HCT116 (cell line): ENCODE measurements around the gene ADGRL3. TPM values are rescaled to one million over a fixed set of nuclear protein-coding genes. Genes with fewer than 3 reads are reported as not detected.

Experiments used
- ATAC-seq: fragments of 200-7000 bp; cut with Tn5 transposase; 2 replicates; pipeline ENCODE4 v1.9.1; 2020; ENCODE audit warnings: mild to moderate bottlenecking, moderate library complexity
- BruUV-seq: library from RNA; stranded (reverse); fragments of 400-500 nt; replicated peaks from 2 replicates; lab custom pipeline; 2021; lab: Mats Ljungman, UMichigan
- CTCF ChIA-PET: fragments of 300-600 bp; sonication (Branson Sonifier 250); formaldehyde crosslinking; loops from one replicate; lab custom pipeline; 2021; ENCODE audit warnings: antibody characterized with exemption; lab: Charles Lee
- POLR2A ChIA-PET: fragments of 300-600, 350-600 bp; sonication (Branson Sonifier 250); formaldehyde crosslinking; loops from one replicate; lab custom pipeline; 2021; ENCODE audit warnings: antibody characterized with exemption; lab: Charles Lee
- RAD21 ChIA-PET, 2 experiments: fragments of 300-600 bp; sonication (Branson Sonifier 250); formaldehyde crosslinking; loops; one replicate each; lab custom pipeline; 2023; ENCODE audit warnings: low total read pairs in 2 of 2; ENCODE audit not compliant: uncharacterized antibody in 2 of 2, unreplicated experiment in 2 of 2, low non-redundant PET in 1 of 2; lab: Charles Lee
- DNase-seq: peaks from one replicate; pipeline ENCODE4 v3.0.0-alpha.2; 2010; ENCODE audit warnings: low read depth, low spot score
- H2AFZ ChIP-seq: fragments of 200-600 bp; shearing (Covaris generic), sonication (generic); 2 replicates; pipeline ENCODE4 v1.6.1; 2017; ENCODE audit warnings: low read depth, mixed run types, mixed read lengths, antibody characterized with exemption, low read length; ENCODE audit not compliant: poor library complexity, severe bottlenecking
- H3K27ac ChIP-seq: 2 replicates; pipeline ENCODE4 v1.5.1; 2012; ENCODE audit warnings: low read depth, low read length
- H3K27me3 ChIP-seq: fragments of 200-600 bp; sonication (generic); 2 replicates; pipeline ENCODE4 v1.6.1; 2016; ENCODE audit warnings: mixed run types, low read length, mixed read lengths; ENCODE audit not compliant: insufficient read depth
- H3K36me3 ChIP-seq, 2 experiments: fragments of 200-500 bp in 1 of 2; fragments of 200-600 bp in 1 of 2; sonication (Bioruptor generic) in 1 of 2; sonication (generic) in 1 of 2; 2 replicates each; pipeline versions ENCODE4 v1.5.1 to v1.6.1; 2014 to 2016; ENCODE audit warnings: low read length in 2 of 2, inconsistent platforms in 1 of 2, mixed read lengths in 1 of 2, mixed run types in 1 of 2; ENCODE audit not compliant: insufficient read depth in 2 of 2, control insufficient read depth in 1 of 2
- H3K4me1 ChIP-seq, 2 experiments: fragments of 200-600 bp in 1 of 2; sonication (generic) in 1 of 2; 2 replicates each; pipeline versions ENCODE4 v1.5.1 to v1.6.1; 2012 to 2017; ENCODE audit warnings: low read length in 2 of 2, inconsistent platforms in 1 of 2, mild to moderate bottlenecking in 1 of 2, mixed read lengths in 1 of 2, mixed run types in 1 of 2, moderate library complexity in 1 of 2; ENCODE audit not compliant: insufficient read depth in 2 of 2, control insufficient read depth in 1 of 2
- H3K4me2 ChIP-seq: fragments of 200-600 bp; sonication (generic); 2 replicates; pipeline ENCODE4 v1.6.1; 2017; ENCODE audit warnings: mixed run types, low read length, mixed read lengths
- H3K4me3 ChIP-seq, 2 experiments: fragments of 200-600 bp in 1 of 2; sonication (generic) in 1 of 2; replicated peaks in 1 of 2; 2 replicates each; pipeline ENCODE4 v1.5.1; 2011 to 2016; ENCODE audit warnings: low read length in 2 of 2, control low read depth in 1 of 2, low read depth in 1 of 2, mild to moderate bottlenecking in 1 of 2, mixed read lengths in 1 of 2, mixed run types in 1 of 2
- H3K79me2 ChIP-seq: fragments of 200-600 bp; sonication (generic); 2 replicates; pipeline ENCODE4 v1.6.1; 2017; ENCODE audit warnings: mild to moderate bottlenecking, mixed run types, low read length, moderate library complexity, mixed read lengths; ENCODE audit not compliant: insufficient read depth
- H3K9ac ChIP-seq: fragments of 200-600 bp; sonication (generic); 2 replicates; pipeline ENCODE4 v1.6.1; 2016; ENCODE audit warnings: low read length, mixed read lengths
- H3K9me2 ChIP-seq: fragments of 200-600 bp; sonication (generic), shearing (Covaris generic); 2 replicates; pipeline ENCODE4 v1.6.1; 2017; ENCODE audit warnings: mixed run types, mild to moderate bottlenecking, moderate library complexity; ENCODE audit not compliant: insufficient read depth
- H3K9me3 ChIP-seq, 2 experiments: fragments of 200-500 bp in 1 of 2; fragments of 200-600 bp in 1 of 2; sonication (Bioruptor generic) in 1 of 2; sonication (generic) in 1 of 2; 2 replicates each; pipeline ENCODE4 v1.6.1; 2014 to 2017; ENCODE audit warnings: low read length in 2 of 2, mixed read lengths in 2 of 2, inconsistent platforms in 1 of 2, low read depth in 1 of 2, mild to moderate bottlenecking in 1 of 2, mixed run types in 1 of 2, moderate library complexity in 1 of 2; ENCODE audit not compliant: control insufficient read depth in 1 of 2, insufficient read depth in 1 of 2
- H4K20me1 ChIP-seq: fragments of 200-600 bp; sonication (generic), shearing (Covaris generic); 2 replicates; pipeline ENCODE4 v1.6.1; 2017; ENCODE audit warnings: mixed run types, mild to moderate bottlenecking, moderate library complexity; ENCODE audit not compliant: insufficient read depth
- CEBPB ChIP-seq: IDR thresholded peaks from 2 replicates; pipeline ENCODE4 v1.6.1; 2012; ENCODE audit warnings: low read depth
- EZH2 ChIP-seq: fragments of 200-600 bp; sonication (generic); IDR thresholded peaks from 2 replicates; pipeline ENCODE4 v1.6.1; 2017; ENCODE audit warnings: antibody characterized with exemption, mixed run types
- EZH2phosphoT487 ChIP-seq: fragments of 200-600 bp; IDR thresholded peaks from 2 replicates; pipeline ENCODE4 v1.6.1; 2018; ENCODE audit warnings: antibody characterized with exemption, borderline replicate concordance
- FOSL1 ChIP-seq: IDR thresholded peaks from 2 replicates; pipeline ENCODE4 v1.6.1; 2012; ENCODE audit warnings: low read depth
- JUND ChIP-seq: IDR thresholded peaks from 2 replicates; pipeline ENCODE4 v1.6.1; 2012
- POLR2A ChIP-seq: IDR thresholded peaks from 2 replicates; pipeline ENCODE4 v1.7.0; 2011; ENCODE audit warnings: borderline replicate concordance; ENCODE audit not compliant: insufficient read depth, insufficient read length; ENCODE audit errors: extremely low read depth
- POLR2AphosphoS5 ChIP-seq: IDR thresholded peaks from 2 replicates; pipeline ENCODE4 v1.6.1; 2011; ENCODE audit warnings: mild to moderate bottlenecking, low read depth, low read length, moderate library complexity
- RAD21 ChIP-seq: IDR thresholded peaks from 2 replicates; pipeline ENCODE4 v1.6.1; 2012; ENCODE audit warnings: low read depth, mild to moderate bottlenecking
- SIN3A ChIP-seq: IDR thresholded peaks from 2 replicates; pipeline ENCODE4 v1.6.1; 2012; ENCODE audit warnings: low read depth
- SP1 ChIP-seq: IDR thresholded peaks from 2 replicates; pipeline ENCODE4 v1.6.1; 2012; ENCODE audit warnings: low read depth
- TCF7L2 ChIP-seq: IDR thresholded peaks from 2 replicates; pipeline ENCODE4 v1.7.0; 2011; ENCODE audit warnings: borderline replicate concordance, inconsistent platforms; ENCODE audit not compliant: insufficient read depth, insufficient read length; ENCODE audit errors: extremely low read depth
- YY1 ChIP-seq: IDR thresholded peaks from 2 replicates; pipeline ENCODE4 v1.6.1; 2011; ENCODE audit warnings: low read length, low read depth, moderate library complexity, mild to moderate bottlenecking; ENCODE audit not compliant: insufficient replicate concordance; ENCODE audit errors: extremely low read depth
- ZFX ChIP-seq: fragments of 450-650 bp; IDR thresholded peaks from 2 replicates; pipeline ENCODE4 v1.6.1; 2017
- ZNF274 ChIP-seq: fragments of 200-500 bp; sonication (Bioruptor generic); IDR thresholded peaks from 2 replicates; pipeline ENCODE4 v1.6.1; 2014; ENCODE audit warnings: mild to moderate bottlenecking, low read depth, low read length, inconsistent platforms
- intact Hi-C: fragments of 100-400 bp; cut with micrococcal nuclease; formaldehyde crosslinking; loops from 2 replicates; pipeline ENCODE4 v1.10.0; 2022
- total RNA-seq: library from RNA; stranded (reverse); gene quantifications from one replicate; pipeline ENCODE4 v1.2.1, GENCODE V29; 2021; ENCODE audit not compliant: unreplicated experiment
- TF ChIP-seq, protein P1 (sequence below): IDR thresholded peaks from 2 replicates; pipeline ENCODE4 v1.6.1; 2012
- TF ChIP-seq, protein P2 (sequence below), 3 experiments: fragments of 200-600 bp in 1 of 3; sonication (generic) in 1 of 3; IDR thresholded peaks in 2 of 3; conservative IDR thresholded peaks in 1 of 3; 2 replicates each; pipeline ENCODE4 v1.5.1; 2012 to 2017; ENCODE audit warnings: low read depth in 2 of 3, low read length in 2 of 3, antibody characterized with exemption in 1 of 3, borderline replicate concordance in 1 of 3, control low read depth in 1 of 3, mild to moderate bottlenecking in 1 of 3, mixed read lengths in 1 of 3, mixed run types in 1 of 3, moderate library complexity in 1 of 3; ENCODE audit not compliant: insufficient read depth in 1 of 3
- TF ChIP-seq, protein P3 (sequence below): IDR thresholded peaks from 2 replicates; pipeline ENCODE4 v1.6.1; 2012; ENCODE audit warnings: low read depth
- TF ChIP-seq, protein P4 (sequence below): IDR thresholded peaks from 2 replicates; pipeline ENCODE4 v1.6.1; 2011; ENCODE audit warnings: mild to moderate bottlenecking, low read length, moderate library complexity; ENCODE audit not compliant: insufficient replicate concordance; ENCODE audit errors: extremely low read depth

ADGRL3 gene
- total RNA-seq, 1 experiment from 2014 or later: not detected

DNA sequence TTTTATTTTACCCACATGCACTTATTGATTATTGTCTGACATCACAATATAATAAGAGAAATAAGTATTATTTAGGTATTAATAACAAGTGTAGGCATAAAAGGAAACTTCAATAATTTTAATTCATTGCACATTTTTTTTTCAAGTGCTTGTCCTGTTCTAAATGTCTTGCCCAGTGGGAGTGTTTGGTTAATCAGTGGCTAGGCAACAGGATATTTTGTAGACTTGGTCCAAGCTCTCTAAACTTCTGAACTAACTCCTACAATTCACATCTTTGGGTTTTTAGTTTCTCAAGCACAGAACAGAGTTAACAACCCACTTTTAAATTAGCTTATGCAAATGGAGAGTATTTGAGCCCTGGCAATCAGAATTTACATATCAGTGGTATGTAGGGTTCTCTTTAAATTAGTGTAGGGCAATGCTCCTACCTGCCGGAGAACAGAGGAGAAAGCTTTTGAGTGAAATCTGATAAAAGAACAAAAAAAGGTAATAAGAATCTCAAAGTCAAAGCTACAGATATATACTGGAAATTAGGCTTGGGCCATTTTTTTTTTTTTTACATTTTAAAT is 353.5 kb downstream of the ADGRL3 start:
- CTCF ChIA-PET: no interaction called here
- no peaks in the 10 kb centered on the region for H3K79me2 ChIP-seq
- no peak overlapping the region for H3K4me3 ChIP-seq
- H3K27me3 ChIP-seq: no peaks in the 10 kb centered on the region
- intact Hi-C loops: no loop called here
- no peaks in the 10 kb centered on the region for H3K36me3 ChIP-seq
- H3K4me1 ChIP-seq: no peaks in the 10 kb centered on the region
- no peak overlapping the region for H3K27ac ChIP-seq
- POLR2A ChIA-PET: no interaction called here
- RAD21 ChIA-PET: no interaction called here
- ATAC-seq: no peak
- TF ChIP-seq, protein P1, sequence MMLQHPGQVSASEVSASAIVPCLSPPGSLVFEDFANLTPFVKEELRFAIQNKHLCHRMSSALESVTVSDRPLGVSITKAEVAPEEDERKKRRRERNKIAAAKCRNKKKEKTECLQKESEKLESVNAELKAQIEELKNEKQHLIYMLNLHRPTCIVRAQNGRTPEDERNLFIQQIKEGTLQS: no peak
- TF ChIP-seq SP1 (no peak), EZH2 (no peak), JUND (no peak), POLR2A (no peak), POLR2AphosphoS5 (no peak), ZNF274 (no peak), TCF7L2 (no peak), RAD21 (no peak), ZFX (no peak), FOSL1 (no peak), EZH2phosphoT487 (no peak), SIN3A (no peak), CEBPB (no peak), YY1 (no peak)
- TF ChIP-seq, protein P2, sequence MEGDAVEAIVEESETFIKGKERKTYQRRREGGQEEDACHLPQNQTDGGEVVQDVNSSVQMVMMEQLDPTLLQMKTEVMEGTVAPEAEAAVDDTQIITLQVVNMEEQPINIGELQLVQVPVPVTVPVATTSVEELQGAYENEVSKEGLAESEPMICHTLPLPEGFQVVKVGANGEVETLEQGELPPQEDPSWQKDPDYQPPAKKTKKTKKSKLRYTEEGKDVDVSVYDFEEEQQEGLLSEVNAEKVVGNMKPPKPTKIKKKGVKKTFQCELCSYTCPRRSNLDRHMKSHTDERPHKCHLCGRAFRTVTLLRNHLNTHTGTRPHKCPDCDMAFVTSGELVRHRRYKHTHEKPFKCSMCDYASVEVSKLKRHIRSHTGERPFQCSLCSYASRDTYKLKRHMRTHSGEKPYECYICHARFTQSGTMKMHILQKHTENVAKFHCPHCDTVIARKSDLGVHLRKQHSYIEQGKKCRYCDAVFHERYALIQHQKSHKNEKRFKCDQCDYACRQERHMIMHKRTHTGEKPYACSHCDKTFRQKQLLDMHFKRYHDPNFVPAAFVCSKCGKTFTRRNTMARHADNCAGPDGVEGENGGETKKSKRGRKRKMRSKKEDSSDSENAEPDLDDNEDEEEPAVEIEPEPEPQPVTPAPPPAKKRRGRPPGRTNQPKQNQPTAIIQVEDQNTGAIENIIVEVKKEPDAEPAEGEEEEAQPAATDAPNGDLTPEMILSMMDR (IDR thresholded peaks at IDR 0.05 in 2 of 3, conservative IDR thresholded peaks at IDR 0.05 in 1 of 3; ENCODE audit: borderline replicate concordance in 1 of 3, insufficient read depth in 1 of 3, low read depth in 2 of 3, low read length in 2 of 3): no peak
- TF ChIP-seq, protein P3, sequence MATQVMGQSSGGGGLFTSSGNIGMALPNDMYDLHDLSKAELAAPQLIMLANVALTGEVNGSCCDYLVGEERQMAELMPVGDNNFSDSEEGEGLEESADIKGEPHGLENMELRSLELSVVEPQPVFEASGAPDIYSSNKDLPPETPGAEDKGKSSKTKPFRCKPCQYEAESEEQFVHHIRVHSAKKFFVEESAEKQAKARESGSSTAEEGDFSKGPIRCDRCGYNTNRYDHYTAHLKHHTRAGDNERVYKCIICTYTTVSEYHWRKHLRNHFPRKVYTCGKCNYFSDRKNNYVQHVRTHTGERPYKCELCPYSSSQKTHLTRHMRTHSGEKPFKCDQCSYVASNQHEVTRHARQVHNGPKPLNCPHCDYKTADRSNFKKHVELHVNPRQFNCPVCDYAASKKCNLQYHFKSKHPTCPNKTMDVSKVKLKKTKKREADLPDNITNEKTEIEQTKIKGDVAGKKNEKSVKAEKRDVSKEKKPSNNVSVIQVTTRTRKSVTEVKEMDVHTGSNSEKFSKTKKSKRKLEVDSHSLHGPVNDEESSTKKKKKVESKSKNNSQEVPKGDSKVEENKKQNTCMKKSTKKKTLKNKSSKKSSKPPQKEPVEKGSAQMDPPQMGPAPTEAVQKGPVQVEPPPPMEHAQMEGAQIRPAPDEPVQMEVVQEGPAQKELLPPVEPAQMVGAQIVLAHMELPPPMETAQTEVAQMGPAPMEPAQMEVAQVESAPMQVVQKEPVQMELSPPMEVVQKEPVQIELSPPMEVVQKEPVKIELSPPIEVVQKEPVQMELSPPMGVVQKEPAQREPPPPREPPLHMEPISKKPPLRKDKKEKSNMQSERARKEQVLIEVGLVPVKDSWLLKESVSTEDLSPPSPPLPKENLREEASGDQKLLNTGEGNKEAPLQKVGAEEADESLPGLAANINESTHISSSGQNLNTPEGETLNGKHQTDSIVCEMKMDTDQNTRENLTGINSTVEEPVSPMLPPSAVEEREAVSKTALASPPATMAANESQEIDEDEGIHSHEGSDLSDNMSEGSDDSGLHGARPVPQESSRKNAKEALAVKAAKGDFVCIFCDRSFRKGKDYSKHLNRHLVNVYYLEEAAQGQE: no peak
- TF ChIP-seq, protein P4, sequence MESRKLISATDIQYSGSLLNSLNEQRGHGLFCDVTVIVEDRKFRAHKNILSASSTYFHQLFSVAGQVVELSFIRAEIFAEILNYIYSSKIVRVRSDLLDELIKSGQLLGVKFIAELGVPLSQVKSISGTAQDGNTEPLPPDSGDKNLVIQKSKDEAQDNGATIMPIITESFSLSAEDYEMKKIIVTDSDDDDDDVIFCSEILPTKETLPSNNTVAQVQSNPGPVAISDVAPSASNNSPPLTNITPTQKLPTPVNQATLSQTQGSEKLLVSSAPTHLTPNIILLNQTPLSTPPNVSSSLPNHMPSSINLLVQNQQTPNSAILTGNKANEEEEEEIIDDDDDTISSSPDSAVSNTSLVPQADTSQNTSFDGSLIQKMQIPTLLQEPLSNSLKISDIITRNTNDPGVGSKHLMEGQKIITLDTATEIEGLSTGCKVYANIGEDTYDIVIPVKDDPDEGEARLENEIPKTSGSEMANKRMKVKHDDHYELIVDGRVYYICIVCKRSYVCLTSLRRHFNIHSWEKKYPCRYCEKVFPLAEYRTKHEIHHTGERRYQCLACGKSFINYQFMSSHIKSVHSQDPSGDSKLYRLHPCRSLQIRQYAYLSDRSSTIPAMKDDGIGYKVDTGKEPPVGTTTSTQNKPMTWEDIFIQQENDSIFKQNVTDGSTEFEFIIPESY: no peak
- TF ChIP-seq, all 23 proteins: peak for 0
- Histone ChIP-seq H2AFZ (no peak overlapping the region), H3K9ac (no peak overlapping the region), H3K9me3 (peaks cover 5 to 14% of the 10 kb centered on the region in 2 experiments; a peak in 2 of 4 replicates), H4K20me1 (no peaks in the 10 kb centered on the region), H3K4me2 (no peak overlapping the region), H3K9me2 (no peaks in the 10 kb centered on the region)
- BruUV-seq: no TSS peak
- no peak for DNase-seq
